B cell (primary cell): ENCODE measurements around the gene CA5A.
"Not testable (repeated sequence)": the region's sequence is repeated elsewhere in the genome, so short reads cannot be mapped to it uniquely, and the experiment has no call there.

Experiments used
- CTCF ChIP-seq: fragments of 200-600 bp; IDR thresholded peaks from one replicate; pipeline ENCODE4 v1.8.0; 2022; ENCODE audit warnings: antibody characterized with exemption, mild to moderate bottlenecking
- EZH2 ChIP-seq: IDR thresholded peaks from 2 replicates; pipeline ENCODE4 v1.6.1; 2012; ENCODE audit warnings: borderline replicate concordance, low read depth, mild to moderate bottlenecking, moderate library complexity, low read length; ENCODE audit not compliant: insufficient read depth, poor library complexity, severe bottlenecking

- not testable (repeated sequence) for TF ChIP-seq CTCF, EZH2
Observed at GRCh38 chr16:87885371-87885967, 50.9 kb downstream of the CA5A start.
